ENCODE measurements around the gene EMD.

GRCh38 chrX:154378799-154379568, at the start of gene EMD:
- TF ChIP-seq CTCF (IDR thresholded peaks at IDR 0.05): no peak
- no peak for TF ChIP-seq EZH2 (IDR thresholded peaks at IDR 0.05; ENCODE audit: borderline replicate concordance, insufficient read depth, low read depth, low read length, poor library complexity, severe bottlenecking)

Measured in B cell (primary cell).